Smooth muscle cell (in vitro differentiated cells): ENCODE results near the gene ACBD6. TPM values are rescaled to one million over a fixed set of nuclear protein-coding genes. Genes with fewer than 3 reads are reported as not detected.

ENCODE experiments used
- DNase-seq: peaks from one replicate; lab custom pipeline; 2025; ENCODE audit not compliant: unreplicated experiment; lab: John Stamatoyannopoulos, UW
- H2AFZ ChIP-seq: fragments of 200-600 bp; sonication (generic); 2 replicates; pipeline ENCODE4 v1.6.0; 2016; ENCODE audit warnings: antibody characterized with exemption, low read depth, mild to moderate bottlenecking
- H3F3A ChIP-seq: fragments of 200-600 bp; sonication (generic); 2 replicates; pipeline ENCODE4 v1.6.0; 2017; ENCODE audit warnings: antibody characterized with exemption, low read depth
- H3K27ac ChIP-seq: fragments of 200-600 bp; sonication (generic); 2 replicates; pipeline ENCODE4 v1.5.1; 2016; ENCODE audit warnings: low read depth, mild to moderate bottlenecking
- H3K27me3 ChIP-seq: fragments of 200-600 bp; sonication (generic); 2 replicates; pipeline ENCODE4 v1.6.1; 2016; ENCODE audit warnings: low read depth, mild to moderate bottlenecking
- H3K36me3 ChIP-seq: fragments of 200-600 bp; sonication (generic); 2 replicates; pipeline ENCODE4 v1.5.1; 2016; ENCODE audit warnings: low read depth
- H3K4me1 ChIP-seq: fragments of 200-600 bp; sonication (generic); 2 replicates; pipeline ENCODE4 v1.5.1; 2016; ENCODE audit warnings: low read depth
- H3K4me2 ChIP-seq: fragments of 200-600 bp; sonication (generic); 2 replicates; pipeline ENCODE4 v1.6.0; 2016; ENCODE audit warnings: mild to moderate bottlenecking
- H3K4me3 ChIP-seq: fragments of 200-600 bp; sonication (generic); 2 replicates; pipeline ENCODE4 v1.5.1; 2016; ENCODE audit warnings: mild to moderate bottlenecking
- H3K79me2 ChIP-seq: fragments of 200-600 bp; sonication (generic); 2 replicates; pipeline ENCODE4 v1.6.0; 2016; ENCODE audit warnings: low read depth, mild to moderate bottlenecking
- H3K9ac ChIP-seq: fragments of 200-600 bp; sonication (generic); 2 replicates; pipeline ENCODE4 v1.6.0; 2016; ENCODE audit warnings: low read depth
- H3K9me3 ChIP-seq: fragments of 200-600 bp; sonication (generic); replicated peaks from 2 replicates; pipeline ENCODE4 v1.5.1; 2016; ENCODE audit warnings: low read depth
- H4K20me1 ChIP-seq: fragments of 200-600 bp; sonication (generic); 2 replicates; pipeline ENCODE4 v1.6.0; 2016; ENCODE audit warnings: low read depth
- WGBS: methylation state at CpG from one replicate; pipeline ENCODE4 v1.1.7; 2016; ENCODE audit warnings: low lambda C conversion rate; 5-methylcytosine and 5-hydroxymethylcytosine counted together
- polyA plus RNA-seq: library from polyadenylated mRNA; unstranded; fragments of >200 nt; fragmentation: Nextera tagmentation; extraction: Ambion mirVana; gene quantifications from 2 replicates; pipeline ENCODE4 v1.2.1, GENCODE V29; 2016
- total RNA-seq: library from RNA; depleted of rRNA; stranded (reverse); fragments of >200 nt; gene quantifications from 2 replicates; pipeline ENCODE4 v1.2.3, GENCODE V29; 2014
- TF ChIP-seq, protein P1 (sequence below): fragments of 200-600 bp; sonication (generic); IDR thresholded peaks from 2 replicates; pipeline ENCODE4 v1.5.1; 2017; ENCODE audit warnings: borderline replicate concordance, mild to moderate bottlenecking, antibody characterized with exemption; ENCODE audit not compliant: insufficient read depth, poor library complexity, severe bottlenecking

Gene ACBD6
- total and polyA plus RNA-seq, 2 experiments from 2014 or later = 44.1 to 48.7 TPM

DNA sequence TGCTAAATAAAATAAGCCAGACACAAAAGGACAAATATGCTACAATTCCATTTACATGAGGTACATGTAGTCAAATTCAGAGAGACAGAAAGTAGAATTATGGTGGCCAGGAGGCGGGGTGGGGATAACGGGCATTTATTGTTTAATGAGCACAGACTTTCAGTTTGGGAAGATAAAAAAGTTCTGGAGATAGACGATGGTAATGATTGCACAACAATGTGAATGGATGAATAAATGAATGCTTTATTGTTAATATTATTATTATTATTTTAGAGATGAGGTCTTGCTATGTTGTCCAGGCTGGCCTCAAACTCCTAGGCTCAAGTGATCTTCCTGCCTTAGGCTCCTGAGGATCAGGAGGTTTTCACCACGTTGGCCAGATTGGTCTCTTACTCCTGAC is 150.4 kb downstream of the ACBD6 start:
- TF ChIP-seq, protein P1, sequence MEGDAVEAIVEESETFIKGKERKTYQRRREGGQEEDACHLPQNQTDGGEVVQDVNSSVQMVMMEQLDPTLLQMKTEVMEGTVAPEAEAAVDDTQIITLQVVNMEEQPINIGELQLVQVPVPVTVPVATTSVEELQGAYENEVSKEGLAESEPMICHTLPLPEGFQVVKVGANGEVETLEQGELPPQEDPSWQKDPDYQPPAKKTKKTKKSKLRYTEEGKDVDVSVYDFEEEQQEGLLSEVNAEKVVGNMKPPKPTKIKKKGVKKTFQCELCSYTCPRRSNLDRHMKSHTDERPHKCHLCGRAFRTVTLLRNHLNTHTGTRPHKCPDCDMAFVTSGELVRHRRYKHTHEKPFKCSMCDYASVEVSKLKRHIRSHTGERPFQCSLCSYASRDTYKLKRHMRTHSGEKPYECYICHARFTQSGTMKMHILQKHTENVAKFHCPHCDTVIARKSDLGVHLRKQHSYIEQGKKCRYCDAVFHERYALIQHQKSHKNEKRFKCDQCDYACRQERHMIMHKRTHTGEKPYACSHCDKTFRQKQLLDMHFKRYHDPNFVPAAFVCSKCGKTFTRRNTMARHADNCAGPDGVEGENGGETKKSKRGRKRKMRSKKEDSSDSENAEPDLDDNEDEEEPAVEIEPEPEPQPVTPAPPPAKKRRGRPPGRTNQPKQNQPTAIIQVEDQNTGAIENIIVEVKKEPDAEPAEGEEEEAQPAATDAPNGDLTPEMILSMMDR = no peak
- 93% methylated on average over 4 of the region's 4 CpGs for WGBS
- Histone ChIP-seq H3K36me3 (no peaks in the 10 kb centered on the region), H3K27me3 (no peaks in the 10 kb centered on the region), H3F3A (no peaks in the 10 kb centered on the region), H3K79me2 (no peaks in the 10 kb centered on the region), H3K4me1 (peaks cover 28% of the 10 kb centered on the region), H3K27ac (no peak overlapping the region), H2AFZ (no peak overlapping the region), H3K4me3 (no peak overlapping the region), H3K9me3 (no peaks in the 10 kb centered on the region), H3K9ac (no peak overlapping the region), H4K20me1 (peaks cover 35% of the 10 kb centered on the region), H3K4me2 (no peak overlapping the region)
- no peak for DNase-seq

DNA sequence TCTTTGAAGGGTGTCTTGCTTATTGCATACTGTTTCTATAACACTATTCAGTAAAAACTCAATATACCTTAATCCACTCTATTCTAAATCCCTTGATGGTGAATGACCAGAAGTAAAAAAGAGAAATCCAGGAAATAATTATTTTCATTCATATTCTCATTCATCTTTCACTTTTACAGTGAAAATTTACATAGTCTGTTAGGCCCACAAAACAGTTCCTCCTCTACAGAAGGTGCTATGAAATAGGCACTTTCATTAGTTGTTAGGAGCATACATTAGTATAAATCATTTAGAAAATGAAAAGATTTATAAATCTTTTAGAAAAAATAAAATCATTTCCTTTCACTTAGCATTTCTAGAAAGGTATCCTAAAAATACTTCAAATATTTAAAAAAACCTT is 157.2 kb downstream of the ACBD6 start:
- Histone ChIP-seq H3K9me3 (no peaks in the 10 kb centered on the region), H3K4me2 (no peak overlapping the region), H4K20me1 (peaks cover 29% of the 10 kb centered on the region), H3K36me3 (no peaks in the 10 kb centered on the region), H3K4me3 (no peak overlapping the region), H3K79me2 (peaks cover 6% of the 10 kb centered on the region), H3K4me1 (no peaks in the 10 kb centered on the region), H2AFZ (no peak overlapping the region), H3K27ac (no peak overlapping the region), H3K9ac (no peak overlapping the region), H3K27me3 (no peaks in the 10 kb centered on the region), H3F3A (no peaks in the 10 kb centered on the region)
- TF ChIP-seq, protein P1 = no peak
- DNase-seq = no peak

DNA sequence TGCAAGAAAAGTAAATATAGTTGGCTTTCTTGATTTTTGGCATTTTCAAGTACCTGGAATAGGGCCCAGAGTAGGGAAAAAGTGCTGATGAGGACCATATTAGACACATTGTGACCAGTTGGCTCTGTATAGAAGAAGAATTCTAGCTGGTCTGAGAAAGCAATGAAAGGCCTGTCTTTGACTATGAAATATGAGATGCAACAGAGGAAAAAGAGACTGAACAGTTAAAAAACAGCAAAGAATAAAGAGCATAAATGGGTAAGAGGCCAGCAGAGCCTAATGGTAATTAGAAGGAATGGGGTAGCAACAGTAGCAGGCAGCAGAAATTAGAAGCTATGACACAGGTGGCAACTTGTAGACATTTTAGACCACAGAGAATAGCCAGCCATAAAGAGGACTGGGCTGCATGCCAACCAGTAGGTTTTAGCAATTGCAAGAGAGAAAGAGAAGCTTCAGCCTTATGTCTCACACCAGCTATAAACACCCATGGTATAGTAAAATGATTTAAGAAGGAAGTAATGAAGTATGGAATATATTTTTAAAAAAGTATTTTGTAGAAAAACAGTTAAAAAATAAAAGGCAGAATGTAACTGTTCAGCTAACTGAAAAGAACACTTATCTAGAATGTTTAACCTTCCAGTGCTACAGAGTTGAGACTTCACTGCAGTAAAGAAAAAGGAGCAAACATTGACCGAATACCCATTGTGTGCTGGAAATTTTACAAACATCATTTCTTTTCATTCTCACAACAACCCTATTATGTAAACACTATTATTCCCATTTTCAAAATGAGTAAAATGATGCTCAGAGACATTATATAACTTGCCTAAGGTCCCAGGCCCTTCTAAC is 158.2 kb downstream of the ACBD6 start:
- H3K9me3 ChIP-seq = no peaks in the 10 kb centered on the region
- no peak overlapping the region for H2AFZ ChIP-seq
- H3K4me1 ChIP-seq = no peaks in the 10 kb centered on the region
- peaks cover 10% of the 10 kb centered on the region for H3K79me2 ChIP-seq
- DNase-seq = no peak
- no peak overlapping the region for H3K27ac ChIP-seq
- H3F3A ChIP-seq = no peaks in the 10 kb centered on the region
- peaks cover 29% of the 10 kb centered on the region for H4K20me1 ChIP-seq
- no peak overlapping the region for H3K9ac ChIP-seq
- 100% methylated on average over 1 of the region's 1 CpG for WGBS
- H3K4me2 ChIP-seq = no peak overlapping the region
- H3K4me3 ChIP-seq = no peak overlapping the region
- H3K36me3 ChIP-seq = no peaks in the 10 kb centered on the region
- H3K27me3 ChIP-seq = no peaks in the 10 kb centered on the region
- TF ChIP-seq, protein P1 = no peak

DNA sequence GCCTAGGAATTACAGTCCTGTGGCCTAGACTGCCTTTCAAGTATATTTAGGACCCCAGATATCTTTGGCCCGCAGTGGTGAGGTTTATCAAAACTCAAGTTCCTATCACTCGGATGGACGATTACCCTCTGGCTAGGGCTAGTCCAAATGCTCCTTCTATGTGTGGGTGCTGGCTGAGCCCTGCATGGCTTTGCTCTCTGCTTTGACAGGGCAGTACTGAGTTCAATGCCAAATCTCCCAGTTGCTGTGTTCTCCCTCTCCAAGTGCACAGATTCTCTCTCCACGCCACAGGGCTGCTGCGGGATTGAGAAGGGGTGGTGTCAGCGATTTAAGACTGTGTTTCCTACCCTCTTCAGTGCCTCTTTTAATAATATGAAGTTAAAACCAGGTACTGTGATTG is 175.3 kb downstream of the ACBD6 start:
- Histone ChIP-seq H3K9me3 (no peaks in the 10 kb centered on the region), H3K79me2 (no peaks in the 10 kb centered on the region), H3F3A (no peaks in the 10 kb centered on the region), H3K4me2 (no peak overlapping the region), H2AFZ (no peak overlapping the region), H3K36me3 (no peaks in the 10 kb centered on the region), H4K20me1 (peaks cover 29% of the 10 kb centered on the region), H3K4me3 (no peak overlapping the region), H3K9ac (no peak overlapping the region), H3K27ac (no peak overlapping the region), H3K27me3 (no peaks in the 10 kb centered on the region), H3K4me1 (no peaks in the 10 kb centered on the region)
- WGBS = 96% methylated on average over 6 of the region's 6 CpGs
- DNase-seq = no peak
- TF ChIP-seq, protein P1 = no peak
